ENCODE results near the gene PPP2R3A.

The PPP2R3A gene

GRCh38 chr3:136146981-136147729 lies 181.6 kb downstream of the PPP2R3A start (continued):
- TF ChIP-seq PATZ1 (CRISPR knock-in tag; IDR thresholded peaks at IDR 0.05; ENCODE audit: borderline replicate concordance) = peak; percentile 58; the same call in 1 of the 2 replicates
- no peak for TF ChIP-seq PPARA (CRISPR knock-in tag; IDR thresholded peaks at IDR 0.05; ENCODE audit: borderline replicate concordance)
- peak; percentile 40; the same call in 1 of the 2 replicates for TF ChIP-seq CREB5 (CRISPR knock-in tag; IDR thresholded peaks at IDR 0.05; ENCODE audit: low read depth)
- TF ChIP-seq CSRNP3 (CRISPR knock-in tag; IDR thresholded peaks at IDR 0.05) = 0 out of 2 replicates have a peak, but pooled peaks have one; percentile 83
- TF ChIP-seq POU6F1 (CRISPR knock-in tag; IDR thresholded peaks at IDR 0.05; ENCODE audit: borderline replicate concordance, low read depth) = no peak; the same call in 1 of the 2 replicates
- no peak for TF ChIP-seq BACH2 (CRISPR knock-in tag; IDR thresholded peaks at IDR 0.05; ENCODE audit: borderline replicate concordance)

GRCh38 chr3:136149667-136150066 lies 184.1 kb downstream of the PPP2R3A start:
- no peak for TF ChIP-seq ZFP30 (CRISPR knock-in tag; IDR thresholded peaks at IDR 0.05)
- no peak for TF ChIP-seq CSRNP3 (CRISPR knock-in tag; IDR thresholded peaks at IDR 0.05)
- no peak for TF ChIP-seq ISL1 (CRISPR knock-in tag; IDR thresholded peaks at IDR 0.05)
- no peak for TF ChIP-seq CREB5 (CRISPR knock-in tag; IDR thresholded peaks at IDR 0.05; ENCODE audit: low read depth)
- peak; percentile 68 for ATAC-seq

- TF ChIP-seq CSDC2 (CRISPR knock-in tag; IDR thresholded peaks at IDR 0.05) (no peak), RARB (CRISPR knock-in tag; IDR thresholded peaks at IDR 0.05) (no peak), PPARA (CRISPR knock-in tag; IDR thresholded peaks at IDR 0.05; ENCODE audit: borderline replicate concordance) (no peak)
- no peak for ATAC-seq
Observed at GRCh38 chr3:136151219-136151618, 185.7 kb downstream of the PPP2R3A start.

GRCh38 chr3:136152176-136152843 lies 186.8 kb downstream of the PPP2R3A start:
- no peak for ATAC-seq
- no peak for TF ChIP-seq ZFP3 (CRISPR knock-in tag; IDR thresholded peaks at IDR 0.05)
- no peak for TF ChIP-seq TCF4 (CRISPR knock-in tag; IDR thresholded peaks at IDR 0.05; ENCODE audit: borderline replicate concordance)
- no peak for TF ChIP-seq ESRRG (CRISPR knock-in tag; IDR thresholded peaks at IDR 0.05)
- no peak for TF ChIP-seq CSDC2 (CRISPR knock-in tag; IDR thresholded peaks at IDR 0.05)
- TF ChIP-seq CSRNP3 (CRISPR knock-in tag; IDR thresholded peaks at IDR 0.05) = no peak
- no peak for TF ChIP-seq ARNTL (CRISPR knock-in tag; IDR thresholded peaks at IDR 0.05; ENCODE audit: borderline replicate concordance, low read depth)
- no peak for TF ChIP-seq CREB5 (CRISPR knock-in tag; IDR thresholded peaks at IDR 0.05; ENCODE audit: low read depth)
- no peak for TF ChIP-seq TOX (CRISPR knock-in tag; IDR thresholded peaks at IDR 0.05; ENCODE audit: borderline replicate concordance)
- TF ChIP-seq ZNF565 (CRISPR knock-in tag; conservative IDR thresholded peaks at IDR 0.05; ENCODE audit: low read depth) = no peak
- no peak for TF ChIP-seq POU6F1 (CRISPR knock-in tag; IDR thresholded peaks at IDR 0.05; ENCODE audit: borderline replicate concordance, low read depth)

All from SK-N-SH treated with all-trans-retinoic acid at 6 μM for 48 hours (cell line).